DND-41 (cell line): ENCODE measurements around the gene HAUS8.

Experiments
- ATAC-seq: fragments of 200-7000 bp; cut with Tn5 transposase; 3 replicates; pipeline ENCODE4 v1.9.1; 2021; ENCODE audit warnings: low read depth; ENCODE audit not compliant: insufficient read depth
- DNase-seq: peaks from one replicate; pipeline ENCODE4 v3.0.0-alpha.2; 2020
- H2AFZ ChIP-seq: 2 replicates; pipeline ENCODE4 v1.6.0; 2012; ENCODE audit warnings: low read depth, low read length
- H3K27ac ChIP-seq: 2 replicates; pipeline ENCODE4 v1.5.1; 2012; ENCODE audit warnings: low read length, inconsistent platforms
- H3K27me3 ChIP-seq: fragments of 200-600 bp; sonication (generic); 2 replicates; pipeline ENCODE4 v1.6.0; 2012; ENCODE audit warnings: low read length, mild to moderate bottlenecking, inconsistent platforms; ENCODE audit not compliant: insufficient read depth, poor library complexity
- H3K36me3 ChIP-seq: 2 replicates; pipeline ENCODE4 v1.5.1; 2012; ENCODE audit warnings: low read length, inconsistent platforms; ENCODE audit not compliant: insufficient read depth
- H3K4me1 ChIP-seq: 2 replicates; pipeline ENCODE4 v1.5.1; 2012; ENCODE audit warnings: mild to moderate bottlenecking, low read length; ENCODE audit not compliant: insufficient read depth
- H3K4me2 ChIP-seq: 2 replicates; pipeline ENCODE4 v1.6.0; 2012; ENCODE audit warnings: mild to moderate bottlenecking, moderate library complexity, low read length, inconsistent platforms; ENCODE audit not compliant: insufficient read depth
- H3K4me3 ChIP-seq, 2 experiments: fragments of 200-600 bp in 1 of 2; shearing (Covaris generic) in 1 of 2; 2 replicates each; pipeline ENCODE4 v1.5.1; 2012 to 2016; ENCODE audit warnings: inconsistent platforms in 2 of 2, low read length in 2 of 2, mild to moderate bottlenecking in 2 of 2, low read depth in 1 of 2, moderate library complexity in 1 of 2
- H3K79me2 ChIP-seq: 2 replicates; pipeline ENCODE4 v1.6.0; 2012; ENCODE audit warnings: low read length, inconsistent platforms; ENCODE audit not compliant: insufficient read depth
- H3K9ac ChIP-seq: 2 replicates; pipeline ENCODE4 v1.6.0; 2012; ENCODE audit warnings: low read depth, mild to moderate bottlenecking, inconsistent platforms, low read length, moderate library complexity
- H3K9me3 ChIP-seq: 2 replicates; pipeline ENCODE4 v1.5.1; 2012; ENCODE audit warnings: low read length, moderate library complexity, mild to moderate bottlenecking, inconsistent platforms; ENCODE audit not compliant: insufficient read depth, severe bottlenecking
- H4K20me1 ChIP-seq: 2 replicates; pipeline ENCODE4 v1.6.0; 2012; ENCODE audit warnings: low read length; ENCODE audit not compliant: insufficient read depth
- EZH2 ChIP-seq: IDR thresholded peaks from 3 replicates; pipeline ENCODE4 v1.6.1; 2012; ENCODE audit warnings: borderline replicate concordance, low read depth, mild to moderate bottlenecking, moderate library complexity, low read length, inconsistent platforms; ENCODE audit not compliant: severe bottlenecking
- TF ChIP-seq, protein P1 (sequence below): IDR thresholded peaks from 2 replicates; pipeline ENCODE4 v1.5.1; 2012; ENCODE audit warnings: borderline replicate concordance, low read length, moderate library complexity, mild to moderate bottlenecking; ENCODE audit not compliant: poor library complexity, severe bottlenecking; ENCODE audit errors: extremely low read depth

The HAUS8 gene

DNA sequence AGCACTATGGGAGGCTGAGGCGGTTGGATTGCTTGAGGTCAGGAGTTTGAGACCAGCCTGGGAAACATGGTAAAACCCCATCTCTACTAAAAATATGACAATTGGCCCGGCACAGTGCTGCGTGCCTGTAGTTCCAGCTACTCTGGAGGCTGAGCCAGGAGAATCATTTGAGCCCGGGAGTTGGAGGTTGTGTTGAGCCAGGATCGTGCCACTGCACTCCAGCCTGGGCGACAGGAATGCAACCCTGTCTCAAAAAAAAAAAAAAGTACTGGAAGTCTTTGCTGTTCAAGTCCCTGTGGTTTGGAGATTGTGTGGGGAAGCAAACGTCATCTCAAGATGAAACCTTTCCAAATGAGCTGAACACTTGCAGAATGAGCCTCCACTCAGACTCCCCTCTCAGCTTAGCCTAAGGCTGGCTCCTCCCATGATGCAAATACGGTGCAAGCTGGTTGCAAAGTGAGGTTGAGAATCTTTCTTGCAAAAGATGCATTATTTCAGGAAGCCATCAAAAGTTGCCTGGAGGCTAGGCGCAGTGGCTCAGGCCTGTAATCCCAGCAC is 46.6 kb upstream of the HAUS8 start:
- Histone ChIP-seq H4K20me1 (peaks cover 19% of the 10 kb centered on the region; the same call in 1 of the 2 replicates), H3K27me3 (no peaks in the 10 kb centered on the region), H3K36me3 (peaks cover 27% of the 10 kb centered on the region), H3K27ac (no peak overlapping the region), H3K9me3 (no peaks in the 10 kb centered on the region), H3K4me3 (no peak overlapping the region), H3K4me1 (peaks cover 19% of the 10 kb centered on the region), H3K4me2 (no peak overlapping the region), H2AFZ (no peak overlapping the region), H3K79me2 (peaks cover 41% of the 10 kb centered on the region), H3K9ac (no peak overlapping the region)
- DNase-seq = no peak
- TF ChIP-seq EZH2 = no peak
- TF ChIP-seq, protein P1, sequence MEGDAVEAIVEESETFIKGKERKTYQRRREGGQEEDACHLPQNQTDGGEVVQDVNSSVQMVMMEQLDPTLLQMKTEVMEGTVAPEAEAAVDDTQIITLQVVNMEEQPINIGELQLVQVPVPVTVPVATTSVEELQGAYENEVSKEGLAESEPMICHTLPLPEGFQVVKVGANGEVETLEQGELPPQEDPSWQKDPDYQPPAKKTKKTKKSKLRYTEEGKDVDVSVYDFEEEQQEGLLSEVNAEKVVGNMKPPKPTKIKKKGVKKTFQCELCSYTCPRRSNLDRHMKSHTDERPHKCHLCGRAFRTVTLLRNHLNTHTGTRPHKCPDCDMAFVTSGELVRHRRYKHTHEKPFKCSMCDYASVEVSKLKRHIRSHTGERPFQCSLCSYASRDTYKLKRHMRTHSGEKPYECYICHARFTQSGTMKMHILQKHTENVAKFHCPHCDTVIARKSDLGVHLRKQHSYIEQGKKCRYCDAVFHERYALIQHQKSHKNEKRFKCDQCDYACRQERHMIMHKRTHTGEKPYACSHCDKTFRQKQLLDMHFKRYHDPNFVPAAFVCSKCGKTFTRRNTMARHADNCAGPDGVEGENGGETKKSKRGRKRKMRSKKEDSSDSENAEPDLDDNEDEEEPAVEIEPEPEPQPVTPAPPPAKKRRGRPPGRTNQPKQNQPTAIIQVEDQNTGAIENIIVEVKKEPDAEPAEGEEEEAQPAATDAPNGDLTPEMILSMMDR = no peak
- ATAC-seq = no peak

DNA sequence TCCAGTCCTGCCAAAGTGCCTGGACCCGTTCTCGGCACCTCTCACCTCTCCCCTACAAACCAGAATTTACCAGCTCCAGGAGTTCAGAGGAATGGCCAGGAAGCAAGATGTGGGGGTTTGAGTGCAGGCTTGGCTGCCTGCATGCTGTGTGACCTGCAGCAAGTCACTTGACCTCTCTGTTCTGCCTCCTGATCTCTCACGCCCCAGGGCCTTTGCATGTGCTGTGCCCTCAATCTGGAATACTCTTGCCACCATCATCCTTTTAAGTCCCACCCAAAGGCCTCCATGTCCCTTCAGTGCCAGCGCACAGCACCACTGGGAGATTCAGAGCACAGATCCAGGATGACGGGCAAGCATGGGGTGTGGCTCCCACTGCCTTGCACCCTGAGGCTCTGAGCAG is 43.7 kb upstream of the HAUS8 start:
- H4K20me1 ChIP-seq = peaks cover 20% of the 10 kb centered on the region; the same call in 1 of the 2 replicates

DNA sequence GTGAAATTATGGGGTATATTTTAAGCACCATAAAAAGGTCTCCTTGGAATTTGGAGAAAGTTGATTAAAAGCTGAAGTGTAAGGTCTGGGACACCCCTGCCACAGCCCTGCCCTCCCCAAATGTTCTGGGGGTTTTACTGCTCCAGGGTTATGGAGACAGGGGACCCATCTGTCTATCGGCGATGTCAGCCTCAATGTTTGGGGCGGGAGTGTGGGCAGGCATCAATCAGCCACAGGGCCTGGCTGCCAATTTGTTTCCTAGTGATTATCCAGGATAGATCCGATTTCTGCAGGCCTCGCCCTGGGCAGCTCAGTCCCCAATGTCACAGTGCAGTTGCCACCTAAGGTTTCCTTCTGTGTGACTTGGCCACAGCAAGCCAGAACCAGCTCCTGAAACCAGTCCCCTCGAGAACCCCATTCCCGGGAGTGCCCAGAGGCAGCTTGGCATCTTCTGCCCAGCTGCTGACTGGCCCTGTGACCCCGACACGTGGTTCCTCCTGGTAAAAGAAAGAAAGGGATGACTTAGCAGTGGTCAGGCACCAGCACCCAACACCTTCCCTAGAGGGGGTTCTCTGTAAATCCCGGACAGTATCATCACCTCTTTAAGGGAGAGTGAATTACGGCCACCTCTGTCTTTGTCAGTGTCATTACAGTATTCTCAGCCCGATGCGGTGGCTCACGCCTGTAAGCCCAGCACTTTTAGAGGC is 41.9 kb upstream of the HAUS8 start:
- Histone ChIP-seq H3K36me3 (peaks cover 42% of the 10 kb centered on the region), H2AFZ (no peak overlapping the region), H4K20me1 (peaks cover 38% of the 10 kb centered on the region; the same call in 1 of the 2 replicates), H3K79me2 (peaks cover 59% of the 10 kb centered on the region), H3K4me1 (no peaks in the 10 kb centered on the region), H3K4me3 (no peak overlapping the region), H3K4me2 (no peak overlapping the region), H3K9me3 (no peaks in the 10 kb centered on the region), H3K27ac (no peak overlapping the region), H3K27me3 (no peaks in the 10 kb centered on the region), H3K9ac (no peak overlapping the region)
- TF ChIP-seq, protein P1 = no peak
- no peak for TF ChIP-seq EZH2
- ATAC-seq = no peak
- no peak for DNase-seq

More for the DNA sequence above, 43.7 kb upstream of the HAUS8 start:
- no peaks in the 10 kb centered on the region for H3K27me3 ChIP-seq
- H3K27ac ChIP-seq = no peak overlapping the region
- no peak overlapping the region for H3K4me2 ChIP-seq
- TF ChIP-seq EZH2 = no peak
- TF ChIP-seq, protein P1 = no peak
- no peak for ATAC-seq
- H3K4me3 ChIP-seq = no peak overlapping the region
- no peak overlapping the region for H2AFZ ChIP-seq
- H3K36me3 ChIP-seq = peaks cover 32% of the 10 kb centered on the region
- no peak overlapping the region for H3K9ac ChIP-seq
- no peaks in the 10 kb centered on the region for H3K4me1 ChIP-seq
- no peak for DNase-seq
- no peaks in the 10 kb centered on the region for H3K9me3 ChIP-seq
- H3K79me2 ChIP-seq = peaks cover 45% of the 10 kb centered on the region
